PC-9 (cell line): ENCODE results near the gene ODAD4. TPM values are rescaled to one million over a fixed set of nuclear protein-coding genes. Genes with fewer than 3 reads are reported as not detected.
"Not testable (repeated sequence)": the region's sequence is repeated elsewhere in the genome, so short reads cannot be mapped to it uniquely, and the experiment has no call there.

Experiments
- BruUV-seq: library from RNA; stranded (reverse); fragments of 400-500 nt; replicated peaks from 2 replicates; lab custom pipeline; 2021; lab: Mats Ljungman, UMichigan
- CTCF ChIA-PET: fragments of 300-600 bp; sonication (Branson Sonifier 250); formaldehyde crosslinking; loops from one replicate; lab custom pipeline; 2022; ENCODE audit warnings: antibody characterized with exemption; lab: Charles Lee
- POLR2A ChIA-PET: fragments of 300-600 bp; sonication (Branson Sonifier 250); formaldehyde crosslinking; loops from one replicate; lab custom pipeline; 2022; ENCODE audit warnings: antibody characterized with exemption; ENCODE audit not compliant: unreplicated experiment; lab: Charles Lee
- DNase-seq, 2 experiments: peaks; one replicate each; pipeline versions ENCODE4 v3.0.0 to v3.0.0-alpha.2; 2015 to 2022; ENCODE audit warnings: mixed read lengths in 1 of 2
- H2AFZ ChIP-seq: fragments of 200-600 bp; sonication (generic); 2 replicates; pipeline ENCODE4 v1.8.1; 2017; ENCODE audit warnings: antibody characterized with exemption
- H3F3A ChIP-seq: fragments of 200-600 bp; sonication (generic); 2 replicates; pipeline ENCODE4 v1.8.1; 2017; ENCODE audit warnings: antibody characterized with exemption, mild to moderate bottlenecking, low read depth; ENCODE audit not compliant: insufficient read depth
- H3K27ac ChIP-seq: fragments of 200-600 bp; sonication (generic); 2 replicates; pipeline ENCODE4 v1.6.1; 2016; ENCODE audit warnings: mixed run types
- H3K27me3 ChIP-seq: fragments of 200-600 bp; sonication (generic); 2 replicates; pipeline ENCODE4 v1.6.1; 2016; ENCODE audit warnings: low read depth, mixed run types; ENCODE audit not compliant: insufficient read depth
- H3K36me3 ChIP-seq: fragments of 200-600 bp; sonication (generic); 2 replicates; pipeline ENCODE4 v1.6.1; 2016; ENCODE audit warnings: low read depth, mixed run types
- H3K4me1 ChIP-seq: fragments of 200-600 bp; sonication (generic); replicated peaks from 2 replicates; pipeline ENCODE4 v1.6.1; 2016; ENCODE audit warnings: mixed run types; ENCODE audit not compliant: insufficient read depth
- H3K4me2 ChIP-seq: fragments of 200-600 bp; sonication (generic); 2 replicates; pipeline ENCODE4 v1.6.1; 2017; ENCODE audit warnings: mixed run types
- H3K4me3 ChIP-seq: fragments of 200-600 bp; sonication (generic); 2 replicates; pipeline ENCODE4 v1.6.1; 2016; ENCODE audit warnings: mixed run types
- H3K79me2 ChIP-seq: fragments of 200-600 bp; sonication (generic); 2 replicates; pipeline ENCODE4 v1.6.1; 2017; ENCODE audit warnings: low read depth, mixed run types
- H3K9me2 ChIP-seq: fragments of 200-600 bp; sonication (generic); 2 replicates; pipeline ENCODE4 v1.8.1; 2017; ENCODE audit warnings: mild to moderate bottlenecking; ENCODE audit not compliant: insufficient read depth
- H3K9me3 ChIP-seq: fragments of 200-600 bp; sonication (generic); 2 replicates; pipeline ENCODE4 v1.8.1; 2016; ENCODE audit warnings: low read depth; ENCODE audit not compliant: insufficient read depth
- H4K20me1 ChIP-seq: fragments of 200-600 bp; sonication (generic); 2 replicates; pipeline ENCODE4 v1.8.1; 2017; ENCODE audit not compliant: insufficient read depth
- CTCF ChIP-seq: fragments of 200-600 bp; sonication (generic); conservative IDR thresholded peaks from 2 replicates; pipeline ENCODE4 v1.6.1; 2017; ENCODE audit warnings: mixed run types, antibody characterized with exemption, mild to moderate bottlenecking, moderate library complexity
- EZH2 ChIP-seq: fragments of 200-600 bp; sonication (generic); IDR thresholded peaks from 2 replicates; pipeline ENCODE4 v1.8.0; 2017; ENCODE audit warnings: antibody characterized with exemption, low read depth
- intact Hi-C: fragments of 100-400 bp; cut with micrococcal nuclease; formaldehyde crosslinking; loops from one replicate; pipeline ENCODE4 v1.10.0; 2022; ENCODE audit not compliant: unreplicated experiment
- total RNA-seq: library from RNA; stranded (reverse); gene quantifications from 2 replicates; pipeline ENCODE4 v1.2.3, GENCODE V29; 2021

Gene ODAD4
- total RNA-seq, 1 experiment from 2014 or later = 4.0 TPM

- ChIA-PET POLR2A (no interaction called here), CTCF (no interaction called here)
- peaks cover 100% of the 10 kb centered on the region for H3K79me2 ChIP-seq
- no peak overlapping the region for H3K4me3 ChIP-seq
- H2AFZ ChIP-seq = no peak overlapping the region
- intact Hi-C loops = no loop called here
- no peaks in the 10 kb centered on the region for H3K27me3 ChIP-seq
- no peaks in the 10 kb centered on the region for H3K9me3 ChIP-seq
- 0 out of 2 replicates have a peak, but pooled peaks cover 12% of the 10 kb centered on the region for H3K36me3 ChIP-seq
- peak overlapping the region; percentile 37 for H3K27ac ChIP-seq
- peak overlapping the region; percentile 48 for H3K4me2 ChIP-seq
- H4K20me1 ChIP-seq = peaks cover 86% of the 10 kb centered on the region
- no peak for DNase-seq
- H3K9me2 ChIP-seq = no peaks in the 10 kb centered on the region
- TF ChIP-seq CTCF = no peak
- TF ChIP-seq EZH2 = no peak
- H3K4me1 ChIP-seq = peaks cover 39% of the 10 kb centered on the region
- BruUV-seq = no TSS peak
- H3F3A ChIP-seq = peaks cover 26% of the 10 kb centered on the region; the same call in 1 of the 2 replicates
These were observed 80.6 kb downstream of the ODAD4 start for GRCh38 chr17:42010898-42011516.

- H3K4me3 ChIP-seq, BruUV-seq, H3K9me3 ChIP-seq, DNase-seq, H3K4me2 ChIP-seq, CTCF ChIA-PET, H3K9me2 ChIP-seq, H3K27me3 ChIP-seq, H2AFZ ChIP-seq, intact Hi-C loops, H3K27ac ChIP-seq: not testable (repeated sequence)
- H3F3A ChIP-seq = peaks cover 26% of the 10 kb centered on the region; the same call in 1 of the 2 replicates
- peaks cover 99% of the 10 kb centered on the region for H3K79me2 ChIP-seq
- peaks cover 72% of the 10 kb centered on the region for H4K20me1 ChIP-seq
- 0 out of 2 replicates have a peak, but pooled peaks cover 12% of the 10 kb centered on the region for H3K36me3 ChIP-seq
- POLR2A ChIA-PET = interaction anchor here (0.7 kb wide), 1 partner anchor 324 kb away, joined by 4 read pairs; no protein-coding TSS in a partner anchor
- H3K4me1 ChIP-seq = peaks cover 43% of the 10 kb centered on the region
These were observed 81.9 kb downstream of the ODAD4 start for GRCh38 chr17:42012363-42012762.

- BruUV-seq, POLR2A ChIA-PET, DNase-seq, CTCF ChIA-PET, H3K4me3 ChIP-seq, H3K9me2 ChIP-seq, H3K27ac ChIP-seq, H3K27me3 ChIP-seq, H2AFZ ChIP-seq, H3K9me3 ChIP-seq, H3K4me2 ChIP-seq, intact Hi-C loops: not testable (repeated sequence)
- peaks cover 50% of the 10 kb centered on the region for H3K4me1 ChIP-seq
- 0 out of 2 replicates have a peak, but pooled peaks cover 12% of the 10 kb centered on the region for H3K36me3 ChIP-seq
- peaks cover 34% of the 10 kb centered on the region for H3F3A ChIP-seq
- H4K20me1 ChIP-seq = peaks cover 67% of the 10 kb centered on the region
- peaks cover 85% of the 10 kb centered on the region for H3K79me2 ChIP-seq
These were observed 83.3 kb downstream of the ODAD4 start for GRCh38 chr17:42013740-42014139.

Other genes starting within 250 kb of the ODAD4 start
- 775 and 874 TPM in 2 replicates for gene EIF1, start 241.7 kb upstream of the ODAD4 start, total RNA-seq
- gene GAST, start 218.3 kb upstream of the ODAD4 start, total RNA-seq = 0.87 TPM in 1 of 2 replicates, not detected in the other
- 1.1 and 2.2 TPM in 2 replicates for gene HAP1, start 196.0 kb upstream of the ODAD4 start, total RNA-seq
- 259 TPM in 2 replicates for gene JUP, start 143.9 kb upstream of the ODAD4 start, total RNA-seq
- gene P3H4, start 118.7 kb upstream of the ODAD4 start, total RNA-seq = 26.8 and 34.0 TPM in 2 replicates
- gene FKBP10, start 117.6 kb upstream of the ODAD4 start, total RNA-seq = 143 and 164 TPM in 2 replicates
- gene NT5C3B, start 94.4 kb upstream of the ODAD4 start, total RNA-seq = 48.8 and 51.1 TPM in 2 replicates
- gene KLHL10, start 92.8 kb upstream of the ODAD4 start, total RNA-seq = not detected in 2 replicates
- 13.3 and 14.5 TPM in 2 replicates for gene KLHL11, start 65.2 kb upstream of the ODAD4 start, total RNA-seq
- gene ACLY, start 11.7 kb upstream of the ODAD4 start, total RNA-seq = 106 and 184 TPM in 2 replicates
- gene CNP, start 36.2 kb downstream of the ODAD4 start, total RNA-seq = 60.6 and 64.7 TPM in 2 replicates
- 75.5 and 96.1 TPM in 2 replicates for gene DNAJC7, start 86.8 kb downstream of the ODAD4 start, total RNA-seq
- gene NKIRAS2, start 89.5 kb downstream of the ODAD4 start, total RNA-seq = 38.3 and 39.7 TPM in 2 replicates
- gene C17orf113, start 120.0 kb downstream of the ODAD4 start, total RNA-seq = 3.4 and 3.7 TPM in 2 replicates
- 1.7 and 2.1 TPM in 2 replicates for gene ZNF385C, start 167.9 kb downstream of the ODAD4 start, total RNA-seq
- 17.9 and 26.0 TPM in 2 replicates for gene DHX58, start 182.1 kb downstream of the ODAD4 start, total RNA-seq
- 42.1 and 47.6 TPM in 2 replicates for gene KAT2A, start 190.8 kb downstream of the ODAD4 start, total RNA-seq
- 0.33 TPM in 1 of 2 replicates, not detected in the other for gene HSPB9, start 192.2 kb downstream of the ODAD4 start, total RNA-seq
- 97.0 and 120 TPM in 2 replicates for gene RAB5C, start 224.4 kb downstream of the ODAD4 start, total RNA-seq